Cardiac ventricle fibroblast (primary cell): ENCODE results near the gene NDUFAF3. TPM values are rescaled to one million over a fixed set of nuclear protein-coding genes. Genes with fewer than 3 reads are reported as not detected.

ENCODE experiments used
- total RNA-seq: library from RNA; depleted of rRNA; stranded (reverse); fragments of >200 nt; gene quantifications from 2 replicates; pipeline ENCODE4 v1.2.3, GENCODE V29; 2015

NDUFAF3 gene, protein sequence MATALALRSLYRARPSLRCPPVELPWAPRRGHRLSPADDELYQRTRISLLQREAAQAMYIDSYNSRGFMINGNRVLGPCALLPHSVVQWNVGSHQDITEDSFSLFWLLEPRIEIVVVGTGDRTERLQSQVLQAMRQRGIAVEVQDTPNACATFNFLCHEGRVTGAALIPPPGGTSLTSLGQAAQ
- total RNA-seq: 48.8 and 52.8 TPM in 2 replicates

GRCh38 chr3:49021813-49022687 is at the start of gene NDUFAF3:
Gene NDUFAF3, plus strand, starts transcription at chr3:49022121. Its CDS starts 24 bp downstream, at chr3:49022145.

GRCh38 chr3:48989796-48990635 is 31.9 kb upstream of the NDUFAF3 start, which contains the start of gene P4HTM:
Gene P4HTM, plus strand, starts transcription at chr3:48990241. Its CDS starts 16 bp downstream, at chr3:48990257.

GRCh38 chr3:49007068-49007770 is 14.7 kb upstream of the NDUFAF3 start, which contains the start of gene WDR6:
Gene WDR6, plus strand, starts transcription at chr3:49007391. Its CDS starts 41 bp downstream, at chr3:49007432.

DNA sequence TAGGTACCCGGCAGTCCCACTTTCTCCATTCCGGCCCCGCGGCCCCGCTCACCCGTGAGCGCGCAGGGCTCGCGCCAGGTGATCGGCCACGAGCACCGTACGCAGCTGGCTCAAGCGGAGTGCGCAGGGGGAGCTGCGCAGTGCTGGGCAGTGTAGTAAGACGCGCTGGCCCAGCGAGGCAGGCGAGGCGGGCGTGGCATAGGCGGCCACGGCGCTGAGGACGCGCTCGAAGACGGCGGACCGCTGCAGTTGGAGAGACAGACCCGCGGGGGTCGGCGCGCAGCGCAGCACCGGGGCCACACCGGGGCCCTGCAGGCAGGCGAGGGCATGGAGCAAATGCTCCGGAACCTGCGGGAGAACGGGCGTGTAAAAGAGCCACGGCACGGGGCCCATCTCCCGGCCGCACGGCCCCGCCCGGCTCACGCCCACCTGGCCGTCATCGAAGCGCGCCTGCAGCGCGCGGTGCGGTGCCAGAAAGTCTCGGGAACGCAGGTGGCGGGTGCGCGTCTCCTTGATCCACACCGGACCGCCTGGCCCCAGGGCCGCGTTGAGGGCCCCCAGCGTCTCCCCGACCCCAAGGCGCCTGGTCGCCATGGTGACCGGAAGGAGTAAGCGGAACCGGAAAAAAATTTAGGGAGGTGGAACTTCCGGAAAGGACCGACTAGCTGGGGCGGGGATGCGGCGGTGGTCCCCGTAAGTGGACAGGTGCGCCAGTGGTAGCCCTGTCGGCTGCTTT is 3.8 kb upstream of the NDUFAF3 start, which contains the start of gene DALRD3:
DALRD3 (minus strand) TSS at position 610 of the 736 bp plus-strand sequence; CDS start at position 594, 16 bp downstream.

DNA sequence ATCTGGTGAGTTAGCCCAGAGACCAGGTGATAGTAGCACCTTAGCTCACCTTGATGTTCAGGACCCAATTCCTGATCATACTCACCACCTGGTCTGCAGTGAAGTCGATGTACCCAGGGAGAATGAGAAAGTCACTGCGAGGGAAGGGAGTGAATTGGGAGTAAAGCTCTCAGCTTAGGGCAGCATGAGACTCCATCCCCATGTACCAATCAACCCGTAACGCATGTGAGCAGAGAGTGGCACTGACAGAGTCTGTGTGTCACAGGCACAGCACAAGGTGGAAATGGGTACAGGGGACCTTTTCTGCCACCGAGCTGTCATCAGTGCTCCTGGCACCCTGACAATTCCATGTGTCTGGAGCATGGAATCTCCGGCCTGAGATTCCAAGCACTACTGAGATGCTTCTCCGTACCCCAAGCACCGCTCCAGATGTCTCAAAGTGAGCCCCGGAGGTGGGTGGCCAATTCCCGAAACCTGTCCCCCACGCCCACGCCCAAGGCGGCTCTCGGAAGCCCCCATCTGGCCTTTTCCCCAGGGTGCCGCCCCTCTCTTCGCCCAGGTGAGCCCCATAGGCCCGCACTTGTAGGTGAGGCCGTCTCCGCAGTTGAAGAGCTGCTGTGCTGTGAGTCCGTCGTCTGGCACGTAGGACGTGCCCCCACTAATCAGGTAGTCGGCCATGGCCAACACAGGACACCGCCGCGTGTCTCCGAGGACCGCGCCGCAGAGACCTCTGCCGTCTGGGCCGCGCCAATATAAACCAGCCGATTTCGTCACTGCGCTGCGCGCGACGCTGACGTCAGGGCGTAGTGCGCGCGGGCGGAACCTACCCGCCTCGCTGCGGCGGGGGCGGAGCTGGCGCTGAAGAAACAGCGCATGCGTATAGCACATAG is 7.0 kb downstream of the NDUFAF3 start, which contains the start of gene IMPDH2:
IMPDH2 (minus strand) TSS at position 726 of the 890 bp plus-strand sequence; CDS start at position 678, 48 bp downstream.

Other genes starting within 250 kb of the NDUFAF3 start
- 21.2 and 30.6 TPM in 2 replicates for gene PRKAR2A, start 174.2 kb upstream of the NDUFAF3 start, total RNA-seq
- 15.5 and 16.7 TPM in 2 replicates for gene SLC25A20, start 123.2 kb upstream of the NDUFAF3 start, total RNA-seq
- 33.6 and 41.9 TPM in 2 replicates for gene ARIH2, start 103.3 kb upstream of the NDUFAF3 start, total RNA-seq
- gene P4HTM, start 31.9 kb upstream of the NDUFAF3 start, total RNA-seq: 23.0 and 27.6 TPM in 2 replicates
- gene WDR6, start 14.7 kb upstream of the NDUFAF3 start, total RNA-seq: 70.8 and 72.8 TPM in 2 replicates
- 38.5 and 40.8 TPM in 2 replicates for gene DALRD3, start 3.5 kb upstream of the NDUFAF3 start, total RNA-seq
- 267 and 271 TPM in 2 replicates for gene IMPDH2, start 7.3 kb downstream of the NDUFAF3 start, total RNA-seq
- gene QRICH1, start 72.0 kb downstream of the NDUFAF3 start, total RNA-seq: 41.1 and 45.7 TPM in 2 replicates
- 191 and 207 TPM in 2 replicates for gene QARS1, start 82.6 kb downstream of the NDUFAF3 start, total RNA-seq
- 36.4 and 37.6 TPM in 2 replicates for gene USP19, start 98.7 kb downstream of the NDUFAF3 start, total RNA-seq
- 692 and 725 TPM in 2 replicates for gene LAMB2, start 110.9 kb downstream of the NDUFAF3 start, total RNA-seq
- 24.3 and 27.9 TPM in 2 replicates for gene CCDC71, start 144.2 kb downstream of the NDUFAF3 start, total RNA-seq
- 19.4 and 19.7 TPM in 2 replicates for gene KLHDC8B, start 149.5 kb downstream of the NDUFAF3 start, total RNA-seq